Stimulated activated naive CD8-positive, alpha-beta T cell treated with anti-CD3 and anti-CD28 coated beads, Interleukin-15, Interleukin-2, amounts not matched to agents 100 U/mL and 50 U/mL, for 24 hours (primary cell): ENCODE data around the gene MDGA2.

ENCODE experiments used
- ATAC-seq: fragments of 150-1000 bp; cut with Tn5 transposase; one replicate; pipeline ENCODE4 v1.10.0; 2021
- DNase-seq: peaks from one replicate; pipeline ENCODE4 v3.0.0; 2021

Gene MDGA2

GRCh38 chr14:47619392-47619791 lies 56.0 kb downstream of the MDGA2 start:
- no peak for ATAC-seq
- no peak for DNase-seq

GRCh38 chr14:47606566-47606965 lies 68.8 kb downstream of the MDGA2 start:
- DNase-seq, result no peak
- no peak for ATAC-seq

- ATAC-seq, result no peak
Measured at GRCh38 chr14:47596860-47597259, 78.5 kb downstream of the MDGA2 start.

GRCh38 chr14:47596232-47596631 lies 79.2 kb downstream of the MDGA2 start:
- DNase-seq (no peak), ATAC-seq (no peak)

More at GRCh38 chr14:47596860-47597259, 78.5 kb downstream of the MDGA2 start:
- no peak for DNase-seq

GRCh38 chr14:47595552-47595951 lies 79.9 kb downstream of the MDGA2 start:
- DNase-seq (no peak), ATAC-seq (no peak)

GRCh38 chr14:47590767-47591495 lies 84.5 kb downstream of the MDGA2 start:
- DNase-seq, result no peak
- ATAC-seq, result no peak

GRCh38 chr14:47585447-47585846 lies 90.0 kb downstream of the MDGA2 start:
- DNase-seq (no peak), ATAC-seq (no peak)

- DNase-seq (no peak), ATAC-seq (no peak)
Measured at GRCh38 chr14:47567273-47567672, 108.1 kb downstream of the MDGA2 start.

GRCh38 chr14:47557894-47558293 lies 117.5 kb downstream of the MDGA2 start:
- ATAC-seq (no peak), DNase-seq (no peak)

- ATAC-seq, result no peak
- no peak for DNase-seq
Measured at GRCh38 chr14:47555333-47555732, 120.1 kb downstream of the MDGA2 start.

GRCh38 chr14:47549886-47550285 lies 125.5 kb downstream of the MDGA2 start:
- DNase-seq (no peak), ATAC-seq (no peak)

- DNase-seq, result no peak
- ATAC-seq, result no peak
Measured at GRCh38 chr14:47543459-47543858, 131.9 kb downstream of the MDGA2 start.

GRCh38 chr14:47541662-47542061 lies 133.7 kb downstream of the MDGA2 start:
- DNase-seq (no peak), ATAC-seq (no peak)

- no peak for DNase-seq
- ATAC-seq, result no peak
Measured at GRCh38 chr14:47539031-47539461, 136.4 kb downstream of the MDGA2 start.

- ATAC-seq (no peak), DNase-seq (no peak)
Measured at GRCh38 chr14:47536341-47536740, 139.1 kb downstream of the MDGA2 start.

GRCh38 chr14:47526591-47527244 lies 148.7 kb downstream of the MDGA2 start:
- no peak for ATAC-seq
- no peak for DNase-seq

GRCh38 chr14:47524524-47524923 lies 150.9 kb downstream of the MDGA2 start:
- ATAC-seq, result no peak
- no peak for DNase-seq

- DNase-seq, result no peak
- no peak for ATAC-seq
Measured at GRCh38 chr14:47520382-47520781, 155.0 kb downstream of the MDGA2 start.

GRCh38 chr14:47511829-47512228 lies 163.6 kb downstream of the MDGA2 start:
- DNase-seq (no peak), ATAC-seq (no peak)

GRCh38 chr14:47509957-47510356 lies 165.4 kb downstream of the MDGA2 start:
- DNase-seq (no peak), ATAC-seq (no peak)

- DNase-seq (no peak), ATAC-seq (no peak)
Measured at GRCh38 chr14:47507861-47508260, 167.5 kb downstream of the MDGA2 start.

GRCh38 chr14:47500369-47500768 lies 175.0 kb downstream of the MDGA2 start:
- no peak for DNase-seq
- ATAC-seq, result no peak

GRCh38 chr14:47490766-47491165 lies 184.6 kb downstream of the MDGA2 start:
- no peak for DNase-seq
- no peak for ATAC-seq

- DNase-seq (no peak), ATAC-seq (no peak)
Measured at GRCh38 chr14:47490353-47490752, 185.1 kb downstream of the MDGA2 start.
